Astrocyte of the cerebellum (primary cell): ENCODE measurements around the gene ADAM15.

ENCODE experiments used
- DNase-seq: peaks from one replicate; pipeline ENCODE4 v3.0.0-alpha.2; 2011; ENCODE audit warnings: low read depth
- H3K4me3 ChIP-seq: 2 replicates; pipeline ENCODE4 v1.5.1; 2011; ENCODE audit warnings: mild to moderate bottlenecking, low read depth, low read length, moderate library complexity
- CTCF ChIP-seq: IDR thresholded peaks from 2 replicates; pipeline ENCODE4 v1.5.1; 2012; ENCODE audit warnings: low read length, low read depth, moderate library complexity, mild to moderate bottlenecking; ENCODE audit errors: missing control alignments
- in situ Hi-C: cut with HindIII; loops from 2 replicates; pipeline ENCODE4 v1.10.0; 2017; ENCODE audit warnings: low sequenced_read_pairs

ADAM15 gene

GRCh38 chr1:155077346-155077745 lies 26.2 kb downstream of the ADAM15 start:
- in situ Hi-C loops: no loop called here
- no peak overlapping the region for H3K4me3 ChIP-seq
- DNase-seq: no peak
- no peak for TF ChIP-seq CTCF

GRCh38 chr1:155077758-155078445 lies 26.8 kb downstream of the ADAM15 start:
- in situ Hi-C loops: no loop called here
- no peak for TF ChIP-seq CTCF
- no peak overlapping the region for H3K4me3 ChIP-seq
- DNase-seq: no peak

GRCh38 chr1:155078469-155079209 lies 27.5 kb downstream of the ADAM15 start, which contains the start of gene EFNA3:
Gene EFNA3, plus strand, starts transcription at chr1:155078837. Its CDS starts 105 bp downstream, at chr1:155078942.
- TF ChIP-seq CTCF: no peak
- peak within 1 kb of the TSS; percentile 21 for H3K4me3 ChIP-seq
- in situ Hi-C loops: no loop called here
- no peak for DNase-seq

GRCh38 chr1:155079210-155079486 lies 28.0 kb downstream of the ADAM15 start:
- H3K4me3 ChIP-seq: peak overlapping the region; percentile 21
- no peak for TF ChIP-seq CTCF
- no peak for DNase-seq
- in situ Hi-C loops: no loop called here

GRCh38 chr1:155079487-155080311 lies 28.6 kb downstream of the ADAM15 start:
- TF ChIP-seq CTCF: no peak
- in situ Hi-C loops: no loop called here
- no peak for DNase-seq
- H3K4me3 ChIP-seq: no peak overlapping the region
